GM12878 (cell line): ENCODE data around the gene HIRIP3.

Source experiments
- CTCF ChIP-seq, 3 experiments: IDR thresholded peaks in 2 of 3; conservative IDR thresholded peaks in 1 of 3; 2 replicates each; pipeline ENCODE4 v1.5.1; 2011; ENCODE audit warnings: low read depth in 3 of 3, low read length in 3 of 3, mild to moderate bottlenecking in 3 of 3, control low read depth in 2 of 3, moderate library complexity in 2 of 3, inconsistent platforms in 1 of 3, mixed read lengths in 1 of 3; ENCODE audit not compliant: control insufficient read depth in 2 of 3, insufficient read depth in 1 of 3; ENCODE audit errors: extremely low read depth in 1 of 3
- MYC ChIP-seq: IDR thresholded peaks from 2 replicates; pipeline ENCODE4 v1.6.1; 2011; ENCODE audit warnings: mild to moderate bottlenecking, low read length, moderate library complexity, inconsistent platforms; ENCODE audit not compliant: insufficient read depth, insufficient replicate concordance, insufficient read length, severe bottlenecking
- RAD21 ChIP-seq: IDR thresholded peaks from 2 replicates; pipeline ENCODE4 v1.6.1; 2011; ENCODE audit warnings: mild to moderate bottlenecking, low read depth, low read length, moderate library complexity; ENCODE audit not compliant: insufficient read depth

DNA sequence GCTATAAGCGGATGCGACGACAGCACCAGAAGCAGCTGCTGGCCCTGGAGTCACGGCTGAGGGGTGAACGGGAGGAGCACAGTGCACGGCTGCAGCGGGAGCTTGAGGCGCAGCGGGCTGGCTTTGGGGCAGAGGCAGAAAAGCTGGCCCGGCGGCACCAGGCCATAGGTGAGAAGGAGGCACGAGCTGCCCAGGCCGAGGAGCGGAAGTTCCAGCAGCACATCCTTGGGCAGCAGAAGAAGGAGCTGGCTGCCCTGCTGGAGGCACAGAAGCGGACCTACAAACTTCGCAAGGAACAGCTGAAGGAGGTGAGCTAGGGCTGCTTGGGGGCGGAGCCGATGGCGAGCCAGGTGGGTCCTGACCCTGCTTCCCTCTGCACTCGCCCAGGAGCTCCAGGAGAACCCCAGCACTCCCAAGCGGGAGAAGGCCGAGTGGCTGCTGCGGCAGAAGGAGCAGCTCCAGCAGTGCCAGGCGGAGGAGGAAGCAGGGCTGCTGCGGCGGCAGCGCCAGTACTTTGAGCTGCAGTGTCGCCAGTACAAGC, 10.1 kb downstream of the HIRIP3 start:
- no peak for TF ChIP-seq CTCF (IDR thresholded peaks at IDR 0.05 in 2 of 3, conservative IDR thresholded peaks at IDR 0.05 in 1 of 3; ENCODE audit: control insufficient read depth in 2 of 3, extremely low read depth in 1 of 3, insufficient read depth in 1 of 3, low read depth in 3 of 3, low read length in 3 of 3)
- TF ChIP-seq RAD21 = no peak
- TF ChIP-seq MYC = no peak
